ENCODE measurements around the gene PRKAR2B.

Gene PRKAR2B

GRCh38 chr7:107210400-107210799, 165.9 kb downstream of the PRKAR2B start:
- no peaks in the 10 kb centered on the region for H3K27me3 ChIP-seq (ENCODE audit: insufficient read depth, poor library complexity, severe bottlenecking)
- ATAC-seq (ENCODE audit: low read depth), result no peak

More at GRCh38 chr7:107210400-107210799, 165.9 kb downstream of the PRKAR2B start:
- H3K9me3 ChIP-seq (ENCODE audit: severe bottlenecking), result no peaks in the 10 kb centered on the region
- peaks cover 9% of the 10 kb centered on the region; the same call in 1 of the 2 replicates for H3K36me3 ChIP-seq (ENCODE audit: low read depth)
- DNase-seq (ENCODE audit: low spot score), result no peak
- H3K4me1 ChIP-seq (ENCODE audit: insufficient read depth, poor library complexity, severe bottlenecking), result no peaks in the 10 kb centered on the region
- TF ChIP-seq CTCF (IDR thresholded peaks at IDR 0.05; ENCODE audit: poor library complexity, severe bottlenecking), result no peak
- no peak overlapping the region for H3K27ac ChIP-seq (ENCODE audit: poor library complexity, severe bottlenecking)
- H3K4me3 ChIP-seq (ENCODE audit: severe bottlenecking), result no peak overlapping the region

Measured in RWPE2 (cell line).